Measurements from ENCODE around the gene DGKI.

- TF ChIP-seq CTCF (IDR thresholded peaks at IDR 0.05): no peak
- TF ChIP-seq EZH2 (IDR thresholded peaks at IDR 0.05): peak; percentile 35
- no peak for TF ChIP-seq EZH2phosphoT487 (IDR thresholded peaks at IDR 0.05)
These were observed 503.4 kb downstream of the DGKI start, which contains the start of gene PTN for GRCh38 chr7:137343281-137343841.

Data from neural progenitor cell (in vitro differentiated cells).